IPS-11a (cell line): Measurements from ENCODE around the gene FKBP4.
A peak's percentile ranks its signal among the peaks of the same experiment; 100 is the strongest.
"Not testable (repeated sequence)": the region's sequence is repeated elsewhere in the genome, so short reads cannot be mapped to it uniquely, and the experiment has no call there.

Source experiments
- H3K4me3 ChIP-seq: one replicate; pipeline ENCODE4 v1.5.1; 2013; ENCODE audit warnings: low read depth, low read length, control low read depth

The FKBP4 gene

DNA sequence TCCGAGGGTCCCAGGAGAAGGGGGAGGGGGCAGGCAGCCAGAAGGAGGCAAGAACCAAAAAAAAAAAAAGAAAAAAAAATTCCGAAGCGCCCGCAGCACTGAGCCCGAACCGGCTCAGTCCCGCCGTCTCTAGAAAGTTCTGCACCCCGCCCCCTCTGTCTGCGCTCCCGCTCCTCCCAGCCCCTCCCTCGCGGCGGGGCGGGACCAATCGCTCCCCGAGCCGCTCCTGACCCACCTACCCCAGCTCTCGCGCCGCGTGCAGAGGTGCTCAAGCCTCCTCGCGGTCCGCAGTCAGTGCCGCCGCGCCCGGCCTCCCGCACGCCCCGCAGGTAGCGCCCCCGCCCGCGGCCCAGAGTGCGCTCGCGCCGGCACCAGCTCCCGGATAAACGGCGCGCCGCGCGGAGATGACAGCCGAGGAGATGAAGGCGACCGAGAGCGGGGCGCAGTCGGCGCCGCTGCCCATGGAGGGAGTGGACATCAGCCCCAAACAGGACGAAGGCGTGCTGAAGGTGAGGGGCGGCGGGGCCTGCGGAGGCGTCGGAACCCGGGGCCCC is at the start of gene FKBP4:
FKBP4 (plus strand) TSS at position 235 of the 554 bp plus-strand sequence; CDS start at position 405, 170 bp downstream.
- H3K4me3 ChIP-seq: peak within 1 kb of the TSS; percentile 82

DNA sequence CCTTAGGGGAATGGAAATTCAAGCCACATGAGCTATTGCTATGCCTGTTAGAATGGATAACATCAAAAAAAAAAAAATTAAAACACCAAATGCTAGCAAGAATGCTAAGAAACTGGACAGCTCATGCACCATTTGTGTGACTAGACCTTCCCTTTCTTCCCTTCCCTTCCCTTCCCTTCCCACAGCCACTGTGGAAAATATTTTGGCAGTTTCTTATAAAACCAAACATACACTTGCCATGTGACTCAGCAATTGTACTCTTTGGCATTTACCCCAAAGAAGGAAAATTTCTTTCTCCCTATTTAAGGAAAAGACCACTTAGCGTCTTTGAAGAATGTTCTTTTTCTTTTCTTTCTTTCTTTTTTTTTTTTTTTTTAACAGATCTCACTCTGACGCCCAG is 49.1 kb upstream of the FKBP4 start:
- H3K4me3 ChIP-seq: no peak overlapping the region

GRCh38 chr12:2749580-2749979 is 45.2 kb upstream of the FKBP4 start:
- H3K4me3 ChIP-seq: no peak overlapping the region

DNA sequence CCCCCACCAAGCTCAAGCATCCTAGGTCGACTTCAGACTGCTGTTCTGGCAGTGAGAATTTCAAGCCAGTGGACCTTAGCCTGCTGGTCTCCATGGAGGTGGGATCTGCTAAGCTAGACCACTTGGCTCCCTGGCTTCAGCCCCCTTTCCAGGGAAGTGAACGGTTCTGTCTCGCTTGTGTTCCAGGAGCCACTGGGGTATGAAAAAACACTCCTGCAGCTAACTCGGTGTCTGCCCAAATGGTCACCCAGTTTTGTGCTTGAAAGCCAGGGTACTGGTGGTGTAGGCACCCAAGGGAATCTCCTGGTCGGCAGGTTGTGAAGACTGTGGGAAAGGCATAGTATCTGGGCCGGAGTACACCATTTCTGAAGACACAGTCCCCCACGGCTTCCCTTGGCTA is 44.6 kb upstream of the FKBP4 start:
- H3K4me3 ChIP-seq: no peak overlapping the region

DNA sequence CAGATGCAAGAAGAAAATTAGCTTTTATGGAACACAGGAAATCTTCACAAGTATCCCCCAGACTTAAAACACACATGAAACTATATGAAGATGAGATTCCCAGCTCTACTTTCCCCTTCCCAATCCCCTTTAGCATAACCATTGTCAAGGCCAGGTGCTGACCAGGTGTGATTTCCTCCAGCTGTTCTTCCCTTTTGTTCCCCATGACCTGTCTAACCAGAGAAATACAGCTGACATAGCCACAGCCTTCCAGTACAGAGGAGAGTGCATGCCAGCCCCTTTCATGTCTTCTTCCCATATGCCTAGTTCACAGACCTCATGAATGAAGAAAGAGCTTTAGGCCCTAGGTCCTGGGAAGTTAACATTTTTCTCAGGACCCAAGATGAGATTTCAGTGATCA is 43.5 kb upstream of the FKBP4 start:
- no peak overlapping the region for H3K4me3 ChIP-seq

DNA sequence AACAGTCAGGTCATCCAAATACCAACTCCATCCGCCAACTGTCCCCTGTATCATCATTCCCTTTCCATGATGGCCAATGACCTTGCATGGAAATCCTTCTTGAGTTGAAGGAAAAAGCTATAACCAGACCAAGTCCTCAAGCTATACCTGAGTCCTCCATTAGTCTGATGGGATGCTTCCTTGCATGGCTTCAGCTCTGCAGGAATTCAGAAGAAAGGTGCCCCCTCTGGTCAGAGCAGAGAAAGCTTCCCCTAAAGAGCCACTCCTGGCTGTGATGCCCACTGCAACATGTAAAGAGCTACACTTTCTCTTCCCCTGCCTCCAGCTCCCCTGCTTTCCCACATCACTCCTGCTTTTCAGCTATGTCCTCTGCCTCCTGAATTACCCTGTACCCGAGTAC is 43.1 kb upstream of the FKBP4 start:
- no peak overlapping the region for H3K4me3 ChIP-seq

- no peak overlapping the region for H3K4me3 ChIP-seq
Observed at GRCh38 chr12:2752676-2753371, 41.9 kb upstream of the FKBP4 start.

DNA sequence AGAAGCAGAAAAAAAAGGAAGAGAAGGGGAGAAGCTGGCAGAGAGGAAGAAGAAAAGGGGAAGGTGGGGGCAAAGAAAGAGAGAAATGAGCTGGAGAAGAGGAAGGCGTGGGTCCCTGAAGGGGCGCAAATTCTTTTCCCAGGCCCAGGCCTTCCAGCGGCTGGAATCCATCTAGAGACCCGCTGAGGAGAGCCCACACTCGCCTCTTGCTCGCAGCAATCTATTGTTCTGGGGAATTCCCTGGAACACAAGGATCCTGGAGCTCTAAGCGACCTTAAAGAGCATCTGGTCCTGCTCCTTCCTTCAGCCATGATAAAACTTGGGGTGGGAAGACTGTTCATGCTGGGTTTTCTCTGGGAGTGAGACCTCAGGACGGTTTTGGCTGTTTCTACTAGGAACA is 41.2 kb upstream of the FKBP4 start:
- no peak overlapping the region for H3K4me3 ChIP-seq

DNA sequence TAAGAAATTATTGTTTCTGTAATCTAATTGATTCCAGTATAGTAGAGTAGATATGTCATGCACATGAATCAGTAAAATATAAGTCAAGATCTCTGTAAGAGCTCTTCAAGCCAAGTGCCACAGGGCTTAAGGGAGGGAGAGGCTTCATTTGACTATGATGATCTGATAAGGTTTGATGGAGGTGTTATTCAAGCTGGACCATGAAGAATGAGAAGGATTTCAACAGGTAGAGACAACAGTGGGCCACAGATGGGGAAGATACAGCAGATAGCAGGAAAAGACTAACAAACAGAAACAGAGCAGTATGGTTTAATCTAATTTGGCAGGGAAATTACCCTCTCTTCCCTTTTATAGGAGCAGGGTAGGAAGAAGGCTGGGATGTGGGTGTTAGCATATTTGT is 40.6 kb upstream of the FKBP4 start:
- no peak overlapping the region for H3K4me3 ChIP-seq

- no peak overlapping the region for H3K4me3 ChIP-seq
Observed at GRCh38 chr12:2756756-2757155, 38.0 kb upstream of the FKBP4 start.

- H3K4me3 ChIP-seq: no peak overlapping the region
Observed at GRCh38 chr12:2759733-2760132, 35.0 kb upstream of the FKBP4 start.

DNA sequence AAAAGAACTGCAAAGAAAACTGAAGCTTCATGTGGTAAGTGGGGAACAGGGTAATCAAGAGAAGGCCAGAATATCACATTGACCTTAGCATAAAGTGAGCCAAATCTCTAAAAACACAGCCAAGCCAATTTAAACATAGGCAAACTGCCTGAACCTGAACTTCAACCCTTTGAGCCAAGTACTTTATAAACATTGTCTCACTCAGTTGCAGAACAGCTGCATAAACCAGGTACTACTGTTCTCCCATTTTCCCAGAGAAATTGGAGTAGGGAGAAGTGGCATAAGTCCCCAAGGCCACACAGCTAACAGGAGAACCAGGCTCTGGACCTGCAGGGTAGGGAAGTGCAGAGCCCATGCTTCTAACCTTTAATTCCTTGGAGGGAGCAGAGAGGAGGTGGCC is 30.4 kb upstream of the FKBP4 start:
- H3K4me3 ChIP-seq: no peak overlapping the region

- H3K4me3 ChIP-seq: no peak overlapping the region
Observed at GRCh38 chr12:2765052-2765451, 29.7 kb upstream of the FKBP4 start.

DNA sequence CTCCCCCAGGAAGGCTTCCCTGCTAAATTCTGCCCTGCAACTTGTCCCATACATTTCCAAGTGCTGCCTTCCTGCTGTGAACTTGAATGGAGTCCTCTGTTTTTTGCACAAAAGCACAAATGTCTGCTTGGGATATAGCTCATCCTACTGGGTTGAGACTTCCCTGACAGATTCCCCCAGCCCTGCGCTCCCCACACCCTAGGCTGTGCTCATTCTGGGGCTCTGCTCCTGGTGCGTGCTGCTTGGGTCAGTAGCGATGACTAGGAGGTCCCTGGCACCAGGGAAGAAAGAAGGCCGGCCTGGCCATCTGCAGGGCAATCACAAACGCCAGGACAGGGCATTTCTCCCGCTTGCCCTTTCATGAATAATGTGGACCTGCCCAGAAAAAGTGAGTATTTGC is 29.2 kb upstream of the FKBP4 start:
- no peak overlapping the region for H3K4me3 ChIP-seq

DNA sequence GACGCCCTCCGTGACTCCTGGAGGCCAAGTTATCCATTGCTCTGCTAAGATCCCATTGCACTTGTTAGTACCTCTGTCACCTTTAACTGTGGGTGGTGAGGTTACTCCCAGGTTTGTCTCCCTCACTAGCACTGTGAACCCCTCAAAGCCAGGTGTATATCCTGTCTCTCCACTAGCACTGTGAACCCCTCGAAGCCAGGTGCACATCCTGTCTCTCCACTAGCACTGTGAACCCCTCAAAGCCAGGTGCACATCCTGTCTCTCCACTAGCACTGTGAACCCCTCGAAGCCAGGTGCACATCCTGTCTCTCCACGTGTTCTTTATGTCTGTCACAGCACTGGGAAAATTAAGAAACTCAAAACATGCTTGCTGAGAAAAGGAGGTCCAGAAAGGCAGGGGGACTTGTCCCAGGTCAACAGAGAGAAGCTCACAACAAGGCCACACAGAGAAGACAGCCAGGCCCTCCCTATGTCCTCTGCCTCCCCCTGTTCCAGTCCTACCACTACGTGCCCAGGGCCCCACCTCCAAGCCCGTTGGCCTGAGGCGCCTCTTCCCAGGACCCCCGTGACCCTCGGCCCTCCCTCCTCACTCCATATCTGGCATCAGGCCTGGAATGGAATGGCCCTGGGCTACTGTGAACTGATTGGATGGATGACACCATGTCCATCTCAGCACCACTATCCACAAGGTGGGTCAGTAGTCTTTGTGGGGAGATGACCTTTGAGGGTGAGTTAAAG is 26.4 kb upstream of the FKBP4 start:
- H3K4me3 ChIP-seq: no peak overlapping the region

GRCh38 chr12:2769866-2770533 is 24.8 kb upstream of the FKBP4 start:
- no peak overlapping the region for H3K4me3 ChIP-seq

DNA sequence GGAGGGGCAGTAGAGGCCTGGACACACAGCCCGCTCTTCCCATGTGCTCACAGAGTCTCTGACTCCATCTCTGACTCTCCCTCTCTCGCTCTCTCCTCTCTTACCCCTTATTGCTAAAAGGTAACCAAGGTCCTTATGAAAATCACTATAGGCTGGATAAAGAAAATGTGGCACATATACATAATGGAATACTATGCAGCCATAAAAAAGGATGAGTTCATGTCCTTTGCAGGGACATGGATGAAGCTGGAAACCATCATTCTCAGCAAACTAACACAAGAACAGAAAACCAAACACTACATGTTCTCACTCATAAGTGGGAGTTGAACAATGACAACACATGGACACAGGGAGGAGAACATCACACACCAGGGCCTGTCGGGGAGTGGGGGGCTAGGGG is 24.2 kb upstream of the FKBP4 start:
- not testable (repeated sequence) for H3K4me3 ChIP-seq

DNA sequence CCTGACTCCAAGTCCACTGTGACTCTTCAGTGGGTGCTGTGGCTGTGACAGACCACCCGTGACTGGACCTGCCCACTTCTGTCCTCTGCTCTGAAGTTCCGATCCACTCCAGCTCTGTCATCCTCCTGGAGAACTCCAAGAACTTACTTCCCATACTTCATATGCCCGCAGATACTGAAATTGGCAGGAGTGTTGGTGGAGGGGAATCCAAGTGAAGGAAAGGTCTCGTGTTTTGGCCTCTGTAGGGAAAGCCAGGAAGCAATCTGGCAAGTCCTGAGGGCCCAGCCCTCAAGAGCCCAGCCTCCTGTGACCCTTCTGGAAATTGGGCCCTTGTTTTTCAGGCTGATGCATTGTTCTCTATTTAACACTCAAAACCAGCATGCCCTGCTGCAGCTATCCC is 22.4 kb upstream of the FKBP4 start:
- H3K4me3 ChIP-seq: no peak overlapping the region

DNA sequence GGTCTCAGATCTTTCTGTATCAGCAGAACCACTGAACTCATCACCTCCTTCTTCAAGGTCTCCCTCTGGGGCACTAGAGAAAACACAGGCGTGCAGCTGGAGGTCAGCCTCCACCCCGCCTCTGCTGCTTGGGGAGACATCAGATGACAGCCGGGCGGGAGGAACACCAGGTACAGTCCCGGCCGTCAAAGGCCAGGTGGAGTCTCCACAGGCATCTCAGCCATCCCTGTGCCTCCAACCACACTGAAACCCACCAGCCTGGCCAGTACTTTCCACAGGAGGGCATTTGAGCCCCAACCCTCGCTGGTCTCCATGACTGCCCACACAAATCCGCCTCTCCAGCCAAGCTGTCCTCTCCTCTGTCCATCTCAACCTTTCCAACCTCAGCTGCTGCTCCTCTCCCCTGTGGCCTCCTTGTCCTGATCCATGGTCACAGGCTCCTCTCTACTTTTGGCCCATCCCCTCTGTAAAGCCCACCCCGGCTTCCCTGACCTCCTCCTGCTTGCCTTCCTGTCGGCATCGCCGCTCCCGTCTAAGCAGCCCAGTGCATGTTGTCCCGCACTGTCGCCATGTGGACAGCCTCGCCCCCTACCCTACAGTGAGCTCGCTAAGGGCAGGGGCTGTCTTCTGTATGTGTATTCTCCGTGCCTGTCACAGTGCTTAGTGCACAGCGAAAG is 21.4 kb upstream of the FKBP4 start:
- H3K4me3 ChIP-seq: no peak overlapping the region

GRCh38 chr12:2775431-2775830 is 19.3 kb upstream of the FKBP4 start:
- H3K4me3 ChIP-seq: no peak overlapping the region

GRCh38 chr12:2776129-2776806 is 18.5 kb upstream of the FKBP4 start:
- H3K4me3 ChIP-seq: no peak overlapping the region
